Measurements from ENCODE around the gene MED15. TPM values are rescaled to one million over a fixed set of nuclear protein-coding genes. Genes with fewer than 3 reads are reported as not detected.
"Not testable (repeated sequence)": the region's sequence is repeated elsewhere in the genome, so short reads cannot be mapped to it uniquely, and the experiment has no call there.

Gene MED15
- total RNA-seq, 1 donor from 2014 or later = 74.3 TPM

DNA sequence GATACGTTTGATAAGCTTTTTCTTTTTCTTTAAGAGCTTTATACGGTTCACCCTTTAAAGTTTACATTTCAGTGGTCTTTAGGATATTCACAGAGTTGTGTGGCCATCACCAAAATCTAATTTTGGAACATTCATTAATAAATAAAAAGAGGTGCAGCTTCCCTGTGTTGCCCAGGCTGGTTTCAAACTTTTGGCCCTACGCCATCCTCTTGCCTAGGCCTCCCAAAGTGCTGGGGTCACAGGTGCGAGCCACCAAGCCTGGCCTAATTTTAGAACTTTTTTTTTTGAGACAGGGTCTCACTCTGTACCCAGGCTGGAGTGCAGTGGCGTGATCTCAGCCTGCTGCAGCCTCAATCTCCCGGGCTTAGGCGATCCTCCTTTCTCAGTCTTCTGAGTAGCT lies 30.6 kb downstream of the MED15 start:
- TF ChIP-seq CTCF (IDR thresholded peaks at IDR 0.05; ENCODE audit: insufficient read depth, low read length, poor library complexity, severe bottlenecking) = no peak
- no peaks in the 10 kb centered on the region for H3K36me3 ChIP-seq (ENCODE audit: control insufficient read depth, insufficient read depth, low read length)

GRCh38 chr22:20538875-20539274 lies 31.5 kb downstream of the MED15 start:
- DNase-seq (ENCODE audit: low read depth); H3K36me3 ChIP-seq (ENCODE audit: control insufficient read depth, insufficient read depth, low read length); H3K4me3 ChIP-seq (ENCODE audit: low read depth, low read length); H3K27me3 ChIP-seq (ENCODE audit: control insufficient read depth, insufficient read depth, low read length): not testable (repeated sequence)

More for the DNA sequence above, 30.6 kb downstream of the MED15 start:
- no peaks in the 10 kb centered on the region for H3K27me3 ChIP-seq (ENCODE audit: control insufficient read depth, insufficient read depth, low read length)
- DNase-seq (ENCODE audit: low read depth) = no peak
- H3K4me3 ChIP-seq (ENCODE audit: low read depth, low read length) = no peak overlapping the region

DNA sequence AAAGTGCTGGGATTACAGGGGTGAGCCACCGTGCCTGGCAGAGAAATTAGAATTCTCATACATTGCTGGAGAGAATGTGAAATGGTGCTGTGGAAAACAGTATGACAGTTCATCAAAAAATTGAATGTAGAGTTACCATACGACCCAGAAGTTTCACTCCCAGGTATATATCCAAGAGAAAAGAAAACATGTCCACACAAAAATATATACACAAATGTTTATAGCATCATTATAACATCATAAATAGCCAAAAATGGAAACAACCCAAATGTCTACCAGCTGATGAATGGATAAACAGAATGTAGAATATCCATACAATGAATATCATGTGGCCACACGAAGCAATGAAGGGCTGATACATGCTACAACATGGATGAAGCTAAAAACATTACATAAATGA lies 34.6 kb downstream of the MED15 start:
- no peak for DNase-seq (ENCODE audit: low read depth)
- Histone ChIP-seq H3K36me3 (ENCODE audit: control insufficient read depth, insufficient read depth, low read length) (no peaks in the 10 kb centered on the region), H3K27me3 (ENCODE audit: control insufficient read depth, insufficient read depth, low read length) (no peaks in the 10 kb centered on the region), H3K4me3 (ENCODE audit: low read depth, low read length) (no peak overlapping the region)
- no peak for TF ChIP-seq CTCF (IDR thresholded peaks at IDR 0.05; ENCODE audit: insufficient read depth, low read length, poor library complexity, severe bottlenecking)

DNA sequence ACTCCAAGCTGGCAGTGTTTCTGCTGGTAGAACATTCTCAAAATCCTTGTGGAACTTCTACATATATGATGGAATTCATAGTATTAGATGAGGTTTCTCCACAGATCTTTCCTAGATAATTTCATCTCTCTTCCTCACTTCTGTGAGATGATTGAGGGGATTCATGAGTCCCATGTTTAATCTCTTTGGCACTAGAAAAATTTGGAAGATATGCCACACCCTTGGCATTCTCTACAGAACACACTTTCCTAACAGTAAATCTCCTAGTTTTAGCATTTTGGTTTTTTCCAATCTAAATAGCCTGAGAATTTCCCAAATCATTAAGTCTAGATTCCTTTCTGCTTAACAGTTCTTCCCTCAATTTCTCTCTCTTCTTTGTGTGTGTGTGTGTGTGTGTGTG lies 35.3 kb downstream of the MED15 start:
- DNase-seq (ENCODE audit: low read depth) = no peak
- no peak overlapping the region for H3K4me3 ChIP-seq (ENCODE audit: low read depth, low read length)
- no peaks in the 10 kb centered on the region for H3K36me3 ChIP-seq (ENCODE audit: control insufficient read depth, insufficient read depth, low read length)
- H3K27me3 ChIP-seq (ENCODE audit: control insufficient read depth, insufficient read depth, low read length) = no peaks in the 10 kb centered on the region
- no peak for TF ChIP-seq CTCF (IDR thresholded peaks at IDR 0.05; ENCODE audit: insufficient read depth, low read length, poor library complexity, severe bottlenecking)

GRCh38 chr22:20545318-20545634 lies 37.9 kb downstream of the MED15 start:
- not testable (repeated sequence) for H3K27me3 ChIP-seq (ENCODE audit: control insufficient read depth, insufficient read depth, low read length); DNase-seq (ENCODE audit: low read depth); H3K36me3 ChIP-seq (ENCODE audit: control insufficient read depth, insufficient read depth, low read length)

GRCh38 chr22:20545681-20546521 lies 38.5 kb downstream of the MED15 start:
- Histone ChIP-seq H3K27me3 (ENCODE audit: control insufficient read depth, insufficient read depth, low read length) (no peaks in the 10 kb centered on the region), H3K4me3 (ENCODE audit: low read depth, low read length) (no peak overlapping the region), H3K36me3 (ENCODE audit: control insufficient read depth, insufficient read depth, low read length) (no peaks in the 10 kb centered on the region)
- no peak for DNase-seq (ENCODE audit: low read depth)
- TF ChIP-seq CTCF (IDR thresholded peaks at IDR 0.05; ENCODE audit: insufficient read depth, low read length, poor library complexity, severe bottlenecking) = no peak

More at GRCh38 chr22:20545318-20545634, 37.9 kb downstream of the MED15 start:
- not testable (repeated sequence) for H3K4me3 ChIP-seq (ENCODE audit: low read depth, low read length)

GRCh38 chr22:20546541-20546950 lies 39.1 kb downstream of the MED15 start:
- H3K4me3 ChIP-seq (ENCODE audit: low read depth, low read length) = no peak overlapping the region
- DNase-seq (ENCODE audit: low read depth) = no peak
- no peaks in the 10 kb centered on the region for H3K36me3 ChIP-seq (ENCODE audit: control insufficient read depth, insufficient read depth, low read length)
- no peaks in the 10 kb centered on the region for H3K27me3 ChIP-seq (ENCODE audit: control insufficient read depth, insufficient read depth, low read length)
- no peak for TF ChIP-seq CTCF (IDR thresholded peaks at IDR 0.05; ENCODE audit: insufficient read depth, low read length, poor library complexity, severe bottlenecking)
